GM21447 (cell line): Measurements from ENCODE around the gene OCSTAMP.

Source experiments
- ATAC-seq: cut with Tn5 transposase; IDR thresholded peaks from one replicate; pipeline ENCODE4 v1.9.1; 2021; ENCODE audit not compliant: unreplicated experiment

OCSTAMP gene

DNA sequence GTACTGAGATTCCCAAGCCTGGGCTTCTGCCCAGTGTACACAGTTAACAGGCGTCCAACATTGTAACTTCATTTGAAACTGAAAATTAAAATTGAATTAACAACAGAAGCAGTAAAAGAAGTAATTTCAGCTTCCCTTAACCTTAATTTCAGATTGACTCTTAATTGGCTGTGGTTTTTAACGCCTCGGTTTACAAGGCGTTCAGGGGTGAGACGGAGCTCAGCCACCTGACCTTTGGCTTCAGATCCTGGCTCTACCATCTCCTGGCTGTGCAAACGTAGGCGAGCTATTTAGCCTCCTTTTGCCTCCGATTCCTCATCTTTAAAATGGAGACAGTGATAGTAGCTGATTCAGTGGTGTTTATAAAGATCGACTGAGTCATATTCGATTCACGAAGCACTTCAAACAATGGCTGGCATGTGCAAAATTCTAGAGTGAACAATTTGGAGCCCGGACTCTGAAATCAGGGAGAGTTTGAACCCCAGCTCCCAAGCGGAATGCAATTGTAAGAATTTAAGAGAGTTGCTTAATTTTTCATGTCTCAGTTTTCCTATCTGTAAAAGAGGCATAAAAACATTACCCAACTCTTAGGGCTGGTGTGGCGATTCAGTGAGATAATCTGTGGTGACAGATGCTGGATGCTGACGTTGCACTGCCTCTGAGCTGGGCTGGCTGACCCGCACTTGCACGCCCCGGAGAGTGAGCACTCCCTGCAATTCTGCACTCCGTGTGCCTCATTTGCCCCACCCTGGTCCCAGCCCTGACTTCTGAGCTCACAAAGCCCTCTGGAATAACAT is 23.5 kb upstream of the OCSTAMP start:
- ATAC-seq: no peak

DNA sequence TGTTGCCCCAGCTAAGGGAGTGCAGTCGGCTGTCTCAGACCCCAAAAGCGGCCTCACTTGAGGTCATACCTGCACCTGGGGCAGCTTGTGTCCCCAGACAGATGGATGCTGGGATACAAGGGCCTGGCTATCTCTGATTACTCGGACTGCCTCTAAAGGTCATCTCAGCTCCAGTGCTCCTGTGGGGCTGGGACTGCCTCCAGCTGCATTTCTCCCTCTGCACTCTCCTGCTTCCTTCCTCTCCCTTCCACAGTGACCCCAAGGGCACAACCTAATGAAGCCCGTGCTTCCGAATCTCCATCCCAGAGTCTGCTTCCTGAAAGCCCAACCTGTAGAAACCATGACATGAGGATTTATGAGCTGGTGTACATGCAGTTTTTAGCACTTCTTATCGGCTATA is 22.8 kb upstream of the OCSTAMP start:
- ATAC-seq: no peak

DNA sequence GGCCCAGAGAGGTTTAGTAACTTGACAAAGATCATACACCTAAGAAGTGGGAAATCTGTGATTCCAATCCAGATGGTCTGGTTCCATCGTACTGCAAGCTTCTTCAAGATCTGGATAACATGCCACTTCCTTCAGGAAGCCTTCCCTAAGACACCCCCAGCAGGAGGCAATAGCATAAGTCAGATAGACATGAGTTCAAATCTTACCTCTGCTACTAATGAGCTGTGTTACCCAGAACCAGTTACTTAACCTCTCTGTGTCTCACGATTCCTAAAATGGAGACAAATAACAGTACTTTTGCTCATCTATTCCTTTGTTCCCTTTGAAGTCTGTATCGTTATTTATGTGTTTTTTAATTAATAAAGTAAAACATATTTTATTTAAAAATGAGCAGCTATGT is 22.3 kb upstream of the OCSTAMP start:
- ATAC-seq: no peak

DNA sequence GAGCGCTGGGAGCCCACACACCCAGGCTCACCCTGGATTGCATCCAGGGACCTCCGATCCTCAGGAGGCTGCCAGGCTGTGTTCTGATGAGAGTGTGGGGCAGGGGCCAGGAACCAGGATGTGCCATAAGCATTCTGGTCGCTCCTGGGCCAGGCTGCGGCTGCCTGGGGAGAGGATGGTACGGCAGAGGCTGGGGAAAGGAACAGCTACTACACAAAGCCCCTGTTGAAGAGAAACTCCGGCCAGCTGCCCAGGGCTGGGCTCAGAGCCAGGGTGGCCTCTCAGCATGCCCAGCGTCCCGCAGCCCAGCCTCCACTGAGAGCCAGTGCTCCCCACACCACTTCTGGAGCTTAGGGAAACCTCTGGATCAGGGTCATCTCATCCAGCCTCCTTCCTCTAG is 21.7 kb upstream of the OCSTAMP start:
- ATAC-seq: no peak

DNA sequence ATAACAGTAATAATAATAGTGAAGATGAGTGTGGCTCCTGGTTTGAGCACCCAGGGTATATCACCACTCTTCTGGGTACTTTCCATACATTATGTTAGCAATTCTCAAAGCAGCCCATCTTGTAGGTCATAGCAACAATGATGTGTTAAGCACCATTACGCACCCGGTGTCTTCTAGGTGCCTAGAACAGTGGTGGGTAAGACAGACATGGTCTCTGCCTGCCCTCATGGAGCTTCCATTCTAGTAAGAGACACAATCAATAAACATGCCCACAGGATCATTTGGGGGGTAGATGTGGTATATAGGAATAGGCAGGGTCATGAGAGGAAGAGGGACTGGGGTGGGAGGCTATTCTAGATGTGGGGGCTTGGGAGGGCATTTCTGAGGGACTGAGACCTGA is 21.0 kb upstream of the OCSTAMP start:
- ATAC-seq: no peak

DNA sequence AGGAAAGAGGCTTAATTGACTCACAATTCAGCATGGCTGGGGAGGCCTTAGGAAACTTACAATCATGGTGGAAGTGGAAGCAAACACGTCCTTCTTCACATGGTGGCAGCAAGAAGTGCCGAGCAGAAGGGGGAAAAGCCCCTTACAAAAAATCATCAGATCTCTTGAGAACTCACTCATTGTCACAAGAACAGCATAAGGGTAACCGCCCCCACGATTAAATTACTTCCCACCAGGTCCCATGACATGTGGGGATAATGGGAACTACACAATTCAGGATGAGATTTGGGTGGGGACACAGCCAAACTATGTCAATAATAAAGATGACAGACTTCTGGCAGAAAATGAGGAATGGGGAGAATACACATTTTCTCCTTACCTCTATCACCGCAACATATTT is 20.5 kb upstream of the OCSTAMP start:
- no peak for ATAC-seq

DNA sequence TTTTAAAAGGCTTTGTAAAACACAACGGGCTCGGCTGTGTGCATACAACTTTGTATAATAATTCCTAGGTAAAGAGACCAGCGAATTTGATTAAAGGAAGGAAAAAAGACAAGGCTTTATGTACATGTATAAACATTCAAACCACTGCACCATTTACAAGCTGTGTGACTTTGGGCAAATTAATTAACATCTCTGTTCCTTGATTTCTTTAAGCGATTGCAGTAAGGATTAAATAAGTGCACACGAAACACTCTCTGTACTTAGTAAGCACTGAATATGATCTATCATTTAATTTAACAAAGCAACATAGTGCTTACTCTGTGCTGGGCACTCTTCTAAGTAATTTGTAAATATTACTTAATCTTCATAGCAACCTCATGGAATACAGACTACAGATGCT is 19.5 kb upstream of the OCSTAMP start:
- ATAC-seq: no peak

DNA sequence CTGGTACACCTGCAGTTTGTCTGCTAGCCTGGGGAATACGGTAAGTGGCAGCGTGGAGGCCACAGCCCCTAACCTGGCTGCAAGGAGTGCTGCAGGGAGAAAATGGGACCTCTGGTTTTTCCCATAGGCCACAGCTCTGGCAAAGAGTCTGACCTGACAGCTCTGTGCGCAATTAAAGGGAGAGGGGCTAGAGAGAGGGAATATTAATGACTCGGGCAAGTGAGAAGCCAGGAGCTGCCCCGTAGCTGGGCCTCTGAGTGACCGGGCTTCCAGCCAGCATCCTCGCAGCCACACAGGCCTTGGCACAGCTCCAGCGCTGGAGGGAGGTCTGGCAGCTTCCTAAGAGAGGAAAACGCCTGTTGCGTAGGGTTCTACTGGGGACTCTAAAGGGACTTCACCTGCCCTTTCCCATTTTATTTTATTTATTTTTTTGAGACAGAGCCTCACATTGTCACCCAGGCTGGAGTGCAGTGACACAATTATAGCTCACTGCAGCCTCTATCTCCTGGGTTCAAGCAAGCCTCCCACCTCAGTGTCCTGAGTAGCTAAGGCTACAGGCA is 18.2 kb upstream of the OCSTAMP start:
- no peak for ATAC-seq

DNA sequence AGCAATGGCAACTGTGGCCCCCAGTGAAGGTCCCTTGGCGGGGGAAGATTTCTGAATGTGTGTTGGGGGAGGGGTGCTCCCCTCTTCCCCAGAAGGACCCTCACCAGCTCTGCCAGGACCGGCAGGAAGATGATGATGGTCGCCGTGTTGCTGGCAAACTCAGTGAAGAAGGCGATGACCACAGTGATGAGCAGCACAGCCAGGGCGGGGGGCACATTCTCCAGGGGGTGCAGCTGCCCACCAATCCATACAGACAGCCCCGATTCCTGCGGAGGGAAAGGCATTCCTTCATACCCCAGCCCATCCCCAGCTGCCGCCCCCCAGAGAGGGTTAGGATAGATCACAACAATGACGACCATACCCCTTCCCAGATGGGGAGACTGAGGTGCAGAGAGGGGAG is 15.7 kb upstream of the OCSTAMP start:
- ATAC-seq: no peak

DNA sequence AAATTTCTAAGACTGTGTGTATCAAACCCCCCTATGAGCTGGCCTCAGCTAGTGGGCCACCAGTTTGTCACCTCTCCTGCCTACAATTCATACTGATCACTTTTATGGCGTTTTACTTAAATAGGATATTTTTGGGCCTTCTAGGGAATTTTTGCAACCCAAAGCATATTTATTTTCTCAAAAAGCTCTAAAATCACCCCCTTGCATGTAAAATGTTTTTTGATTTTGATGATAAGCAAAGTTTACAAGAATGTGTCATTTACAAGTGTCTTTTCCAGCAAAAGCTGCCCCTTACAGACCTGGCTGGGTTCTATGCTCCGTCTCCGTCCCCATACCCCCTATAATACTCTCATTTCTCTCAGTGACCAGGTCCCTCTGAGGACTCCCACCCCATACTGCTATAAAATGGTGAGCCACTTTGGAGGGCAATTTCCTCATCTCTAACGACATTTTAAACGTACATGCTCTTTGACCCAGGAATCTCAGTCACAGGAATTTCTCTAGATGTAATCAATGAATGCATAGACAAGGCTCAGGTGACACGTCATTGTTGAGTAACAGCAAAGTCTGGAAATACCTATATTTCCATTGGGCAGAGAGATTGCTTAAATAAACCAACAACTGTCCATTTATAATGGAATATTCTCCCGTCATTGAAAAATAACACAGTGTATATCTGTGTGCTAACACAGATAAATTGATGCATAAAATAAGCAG is 13.9 kb upstream of the OCSTAMP start:
- no peak for ATAC-seq

DNA sequence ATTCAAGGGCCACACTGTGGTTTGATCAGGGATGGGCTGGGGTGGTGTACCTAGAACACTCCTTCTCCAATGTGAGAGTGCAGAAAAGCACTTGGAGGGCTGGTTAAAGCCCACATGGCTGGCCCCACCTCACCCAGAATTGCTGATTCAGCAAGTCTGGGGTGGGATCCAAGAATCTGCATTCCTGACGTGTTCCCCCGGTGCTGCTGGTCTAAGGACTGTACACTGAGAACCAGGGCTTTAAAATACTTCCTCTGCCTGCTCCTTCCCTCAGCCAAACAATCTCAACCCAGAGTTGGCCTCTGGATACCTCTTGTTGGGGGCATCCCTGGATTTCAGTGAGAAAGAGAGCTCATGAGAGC is 13.4 kb upstream of the OCSTAMP start:
- ATAC-seq: no peak

DNA sequence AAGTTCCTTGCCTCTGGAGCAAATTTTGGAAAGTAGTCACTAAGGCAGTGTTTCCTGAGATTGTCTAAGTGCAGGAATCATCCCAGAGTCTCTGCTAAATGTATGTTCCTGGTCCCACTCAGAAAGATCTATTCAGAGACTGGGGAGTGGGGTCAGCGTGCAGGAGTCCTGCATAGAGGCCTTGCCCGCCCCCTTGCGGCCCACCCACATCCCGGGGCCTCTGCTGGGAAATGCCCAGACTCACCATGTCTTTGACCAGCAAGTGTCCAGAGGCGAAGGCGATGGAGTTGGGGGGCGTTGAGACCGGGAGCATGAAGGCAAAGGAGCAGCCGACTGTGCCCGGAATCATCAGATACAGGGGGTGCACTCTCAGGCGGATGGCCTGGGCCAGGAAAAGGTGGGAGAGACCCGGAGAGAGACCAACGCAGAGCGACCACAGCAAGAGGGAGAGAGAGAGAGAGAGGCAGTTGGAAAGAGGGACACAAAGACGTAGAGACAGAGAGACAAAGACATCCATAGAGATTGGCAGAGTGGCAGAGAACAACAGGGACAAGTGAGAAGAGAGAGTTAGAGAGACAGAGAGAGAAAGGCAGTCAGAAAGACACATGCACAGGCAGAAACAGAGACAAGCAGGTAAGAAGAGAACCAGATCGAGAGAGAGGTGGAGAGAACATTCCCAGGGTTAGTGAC is 12.9 kb upstream of the OCSTAMP start:
- ATAC-seq: no peak

DNA sequence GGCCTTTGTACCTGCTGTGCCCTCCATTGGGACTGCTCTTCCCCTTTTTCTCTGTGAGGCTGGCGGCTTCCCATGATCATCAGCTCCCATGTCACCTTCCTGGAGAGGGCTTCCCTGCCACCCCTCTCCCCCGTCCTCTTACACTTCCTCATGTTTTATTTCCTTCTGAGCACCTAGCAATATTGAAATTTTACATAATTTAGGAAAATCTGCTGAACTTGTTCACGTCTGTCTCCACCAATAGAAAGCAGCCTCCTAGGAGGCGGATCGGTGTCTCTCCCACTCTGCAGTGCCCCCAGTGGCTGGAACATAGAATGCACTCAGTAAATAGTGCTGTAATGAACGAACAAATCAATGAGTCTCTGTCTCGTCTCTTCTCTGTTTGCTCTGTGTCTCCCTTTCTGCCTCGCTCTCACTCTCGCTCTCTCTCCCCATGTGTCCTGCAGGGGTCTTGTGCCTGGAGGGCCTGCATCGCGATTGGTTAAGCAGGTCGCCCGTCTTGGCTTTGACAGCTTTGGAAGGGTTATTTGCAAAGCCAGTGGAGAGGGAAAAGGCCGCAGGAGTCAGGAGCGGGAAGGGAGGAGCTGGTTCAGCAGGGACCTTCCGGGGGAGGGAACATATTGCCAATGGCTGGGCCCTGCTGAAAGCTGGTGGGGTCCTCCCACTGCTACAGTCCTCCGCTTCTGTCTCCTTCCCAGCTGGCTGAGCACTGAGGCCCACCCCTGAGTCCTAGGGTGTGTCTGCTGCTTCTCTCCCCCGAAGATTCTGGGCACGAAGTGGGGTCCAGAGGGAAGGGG is 12.1 kb upstream of the OCSTAMP start:
- ATAC-seq: no peak

DNA sequence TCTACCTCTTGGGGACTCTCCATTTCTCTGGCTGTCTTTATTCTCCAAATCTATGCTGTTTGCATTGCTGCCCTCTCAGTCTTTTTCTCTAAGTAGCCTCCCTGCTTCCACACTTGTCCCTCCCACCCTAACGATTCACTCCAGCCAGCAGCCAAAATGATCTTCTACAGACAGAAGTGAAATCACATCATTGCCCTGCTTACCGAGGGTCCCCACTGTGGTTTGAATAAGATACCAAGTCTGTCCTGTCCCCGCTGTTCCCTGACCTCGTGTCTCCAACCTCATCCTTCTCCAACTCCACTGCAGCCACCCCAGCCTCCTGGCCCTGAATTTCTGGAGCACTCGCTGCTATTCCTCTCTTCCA is 11.5 kb upstream of the OCSTAMP start:
- ATAC-seq: no peak

DNA sequence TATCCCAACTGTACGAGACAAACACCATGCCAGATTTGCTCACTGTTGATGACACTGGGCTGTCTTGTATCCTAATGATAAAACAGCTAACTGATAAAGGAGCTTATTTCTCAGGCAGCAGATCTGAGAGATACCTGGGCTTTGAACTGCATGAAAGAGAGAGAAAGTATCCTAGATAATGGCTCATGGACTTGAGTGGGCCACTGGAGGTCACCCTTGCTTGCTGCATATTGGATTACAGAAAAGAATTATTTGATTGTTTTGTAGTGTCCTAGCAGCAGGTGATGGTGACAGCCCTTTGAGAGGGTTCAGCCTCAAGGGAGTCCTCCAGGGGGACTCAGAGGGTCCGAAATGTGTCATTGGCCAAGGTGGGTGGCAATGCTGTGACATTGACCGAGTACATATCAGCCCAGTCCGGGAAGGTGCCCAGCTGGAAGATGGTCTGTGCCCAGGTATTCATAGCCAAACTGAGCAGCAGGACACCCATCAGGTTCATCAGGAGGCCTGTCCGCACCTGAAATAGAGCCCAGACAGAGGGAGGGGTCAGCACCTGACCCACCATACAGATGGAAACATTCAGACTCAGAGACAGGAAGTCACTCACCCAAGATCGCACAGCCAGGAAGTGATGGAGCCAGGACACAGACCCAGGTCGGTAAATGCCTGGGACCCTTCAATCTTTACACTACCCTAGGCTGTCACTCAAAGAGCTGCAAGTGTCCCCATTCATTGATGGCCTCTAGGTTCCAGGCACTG is 9.4 kb upstream of the OCSTAMP start:
- ATAC-seq: no peak

DNA sequence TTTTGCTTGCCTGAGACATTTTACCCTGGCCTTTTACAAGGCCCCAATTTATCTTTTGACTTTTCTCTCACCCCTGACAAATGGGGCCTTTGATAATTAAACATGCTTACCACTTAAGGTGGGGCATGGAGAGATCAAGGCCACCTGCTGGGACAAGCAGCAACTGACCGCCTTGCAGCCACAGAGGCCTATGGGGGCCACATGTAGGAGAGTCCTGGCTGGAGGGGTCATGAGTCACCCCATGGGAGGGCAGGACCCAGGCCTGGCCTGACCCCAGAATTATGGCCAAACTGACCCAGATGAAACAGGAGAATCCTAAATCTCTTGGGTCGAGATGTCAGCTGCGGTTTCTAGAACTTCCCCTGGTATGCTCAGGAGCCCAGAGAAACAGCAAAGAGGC is 8.5 kb upstream of the OCSTAMP start:
- ATAC-seq: no peak

DNA sequence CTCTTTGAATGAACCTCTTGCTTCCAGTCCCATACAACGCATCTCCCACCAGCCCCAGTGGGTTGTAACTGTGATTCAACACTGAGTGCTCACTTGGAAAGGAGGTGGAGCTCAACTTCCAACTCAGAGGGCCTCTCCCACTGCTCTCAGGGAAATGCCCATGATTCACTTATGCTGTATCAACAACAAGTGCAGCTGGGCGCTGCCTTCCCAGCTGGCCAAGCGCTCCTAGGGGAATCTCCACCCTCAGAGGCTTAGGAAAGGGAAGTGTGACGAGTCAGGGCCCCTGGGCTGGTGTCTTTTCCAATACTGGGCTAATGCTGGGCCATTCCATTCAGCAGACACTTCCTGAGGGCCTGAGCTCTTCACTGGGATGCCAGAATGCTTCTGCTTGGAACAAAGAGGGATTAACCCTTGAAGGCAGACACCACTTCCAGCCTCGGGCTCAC is 8.1 kb upstream of the OCSTAMP start:
- no peak for ATAC-seq

DNA sequence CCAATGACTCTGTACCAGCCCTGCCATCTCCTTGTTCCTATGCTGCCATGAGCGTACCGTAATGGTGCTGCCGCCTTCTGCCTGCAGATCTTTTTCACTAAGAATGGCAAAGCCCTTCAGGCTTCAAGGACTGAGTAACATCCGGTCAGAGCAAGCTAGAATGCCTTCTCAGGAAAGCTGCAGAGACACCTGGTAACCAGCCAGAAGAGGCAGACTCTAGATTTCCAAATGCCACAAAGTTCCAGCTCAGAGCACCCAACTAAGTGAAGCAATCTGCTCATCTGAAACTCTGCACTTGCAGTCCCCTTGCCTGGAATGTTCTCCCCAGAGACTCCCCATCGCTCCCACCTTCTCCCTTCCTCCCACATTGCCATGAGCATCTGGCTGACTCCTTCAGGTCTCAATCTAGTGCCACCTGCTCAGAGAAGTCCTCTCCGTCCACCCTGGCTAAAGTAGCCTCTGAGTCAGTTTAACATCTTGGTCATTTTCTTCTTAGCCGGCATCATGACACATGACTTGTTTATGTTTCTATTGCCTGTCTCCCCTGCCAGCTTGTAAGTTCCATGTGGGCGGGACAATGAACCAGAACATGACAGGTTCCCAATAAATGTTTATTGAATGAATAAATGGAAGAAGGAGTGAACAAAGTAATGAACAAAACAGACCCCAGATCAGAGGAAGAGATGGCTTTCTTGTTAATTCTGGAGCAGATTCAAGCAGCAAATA is 6.9 kb upstream of the OCSTAMP start:
- ATAC-seq: no peak

DNA sequence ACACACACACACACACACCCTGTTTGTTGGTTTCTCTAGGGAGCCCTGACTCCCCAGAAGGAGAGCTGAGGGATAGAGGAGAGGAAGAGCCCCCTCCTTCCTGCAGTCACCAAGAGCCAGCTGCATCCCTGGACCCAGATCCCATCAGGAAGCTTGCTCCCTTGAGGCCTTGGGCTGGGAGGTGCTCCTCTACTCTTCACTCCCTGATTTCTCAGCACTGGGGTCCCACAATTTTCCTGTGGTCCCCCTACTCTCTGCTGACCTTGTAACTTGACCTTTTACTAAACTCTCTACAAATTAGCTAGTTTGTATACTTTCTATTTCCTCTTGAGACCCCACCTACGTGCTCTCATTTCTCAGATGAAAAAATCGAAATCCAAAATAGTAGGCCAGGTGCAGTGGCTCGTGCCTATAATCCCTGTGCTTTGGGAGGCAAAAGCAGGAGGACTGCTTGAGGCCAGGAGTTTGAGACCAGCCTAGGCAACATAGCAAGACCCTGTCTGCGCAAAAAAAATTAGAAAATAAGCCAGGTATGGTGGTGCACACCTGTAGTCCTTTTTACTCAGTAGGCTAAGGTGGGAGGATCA is 5.0 kb upstream of the OCSTAMP start:
- ATAC-seq: no peak
